ENCODE results near the gene TPM3. TPM values are rescaled to one million over a fixed set of nuclear protein-coding genes. Genes with fewer than 3 reads are reported as not detected.

TPM3 gene
- total RNA-seq = 222 and 313 TPM in 2 replicates

GRCh38 chr1:154191990-154192461 is at the start of gene TPM3:
TSS of gene TPM3 (minus strand) at chr1:154192100. CDS start at chr1:154192018, 82 bp downstream.

GRCh38 chr1:154220071-154220969 is 28.4 kb upstream of the TPM3 start, which contains the start of gene UBAP2L:
TSS of gene UBAP2L (plus strand) at chr1:154220955. CDS start at chr1:154225124, 4,169 bp downstream.

GRCh38 chr1:154206196-154206595 is 14.3 kb upstream of the TPM3 start, which contains the start of gene CFAP141:
TSS of gene CFAP141 (minus strand) at chr1:154206333. CDS start at chr1:154206307, 26 bp downstream.

GRCh38 chr1:154154534-154155191 is 37.2 kb downstream of the TPM3 start, which contains the start of gene NUP210L:
TSS of gene NUP210L (minus strand) at chr1:154155073.

Other genes starting within 250 kb of the TPM3 start
- 8.5 and 15.3 TPM in 2 replicates for gene DENND4B, start 245.4 kb downstream of the TPM3 start, total RNA-seq
- 6.4 and 7.4 TPM in 2 replicates for gene CRTC2, start 233.5 kb downstream of the TPM3 start, total RNA-seq
- gene SLC39A1, start 228.6 kb downstream of the TPM3 start, total RNA-seq = 82.4 and 94.3 TPM in 2 replicates
- gene CREB3L4, start 224.2 kb downstream of the TPM3 start, total RNA-seq = 5.9 and 11.5 TPM in 2 replicates
- 180 and 184 TPM in 2 replicates for gene JTB, start 214.4 kb downstream of the TPM3 start, total RNA-seq
- gene RAB13, start 205.8 kb downstream of the TPM3 start, total RNA-seq = 97.1 and 105 TPM in 2 replicates
- 1,536 and 1,696 TPM in 2 replicates for gene RPS27, start 201.3 kb downstream of the TPM3 start, total RNA-seq
- gene NUP210L, start 37.0 kb downstream of the TPM3 start, total RNA-seq = not detected in 2 replicates
- gene CFAP141, start 14.2 kb upstream of the TPM3 start, total RNA-seq = not detected in 2 replicates
- gene UBAP2L, start 28.9 kb upstream of the TPM3 start, total RNA-seq = 57.3 and 76.2 TPM in 2 replicates
- 50.7 and 70.5 TPM in 2 replicates for gene HAX1, start 80.5 kb upstream of the TPM3 start, total RNA-seq
- gene AQP10, start 129.0 kb upstream of the TPM3 start, total RNA-seq = not detected in 2 replicates
- gene ATP8B2, start 133.4 kb upstream of the TPM3 start, total RNA-seq = 93.0 and 109 TPM in 2 replicates
- 7.7 and 15.4 TPM in 2 replicates for gene IL6R, start 213.2 kb upstream of the TPM3 start, total RNA-seq